ENCODE data around the gene ATP9A. TPM values are rescaled to one million over a fixed set of nuclear protein-coding genes. Genes with fewer than 3 reads are reported as not detected.
A peak's percentile ranks its signal among the peaks of the same experiment; 100 is the strongest.

ATP9A gene
- total and polyA plus RNA-seq, 4 donors = 2.4 to 16.7 (median 9.9) TPM

GRCh38 chr20:51668947-51669346 lies 99.2 kb downstream of the ATP9A start:
- 93% methylated on average over 7 of the region's 7 CpGs for WGBS
- no peak for DNase-seq (ENCODE audit: low spot score)
- H3K27ac ChIP-seq (ENCODE audit: low read depth in 1 of 2, low read length in 2 of 2) = no peak overlapping the region
- H3K9ac ChIP-seq (ENCODE audit: low read depth in 1 of 2, low read length in 2 of 2) = no peak overlapping the region
- no peaks in the 10 kb centered on the region for H3K4me1 ChIP-seq (ENCODE audit: control insufficient read depth in 4 of 4, insufficient read depth in 4 of 4, low read length in 3 of 4)
- peaks cover 0 to 22% (median 5%) of the 10 kb centered on the region in 4 donors for H3K36me3 ChIP-seq (ENCODE audit: control insufficient read depth in 4 of 4, insufficient read depth in 3 of 4, low read depth in 1 of 4, low read length in 3 of 4)
- H3K4me3 ChIP-seq (ENCODE audit: low read depth in 1 of 3, low read length in 3 of 3) = no peak overlapping the region
- H3K27me3 ChIP-seq (ENCODE audit: control insufficient read depth in 4 of 4, insufficient read depth in 4 of 4, low read length in 3 of 4) = no peaks in the 10 kb centered on the region
- no peaks in the 10 kb centered on the region for H3K9me3 ChIP-seq (ENCODE audit: control insufficient read depth in 4 of 4, low read length in 3 of 4)
- TF ChIP-seq, protein P1, sequence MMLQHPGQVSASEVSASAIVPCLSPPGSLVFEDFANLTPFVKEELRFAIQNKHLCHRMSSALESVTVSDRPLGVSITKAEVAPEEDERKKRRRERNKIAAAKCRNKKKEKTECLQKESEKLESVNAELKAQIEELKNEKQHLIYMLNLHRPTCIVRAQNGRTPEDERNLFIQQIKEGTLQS (IDR thresholded peaks at IDR 0.05) = no peak
- TF ChIP-seq YY1 (IDR thresholded peaks at IDR 0.05) (no peak), SP1 (IDR thresholded peaks at IDR 0.05) (no peak), NR2F2 (IDR thresholded peaks at IDR 0.05) (no peak), FOXA1 (IDR thresholded peaks at IDR 0.05) (no peak), RXRA (IDR thresholded peaks at IDR 0.05) (no peak), HNF4G (IDR thresholded peaks at IDR 0.05) (no peak), TAF1 (conservative IDR thresholded peaks at IDR 0.05) (no peak), RAD21 (IDR thresholded peaks at IDR 0.05) (no peak), ZBTB33 (IDR thresholded peaks at IDR 0.05) (no peak), JUND (IDR thresholded peaks at IDR 0.05) (no peak)
- TF ChIP-seq, protein P2, sequence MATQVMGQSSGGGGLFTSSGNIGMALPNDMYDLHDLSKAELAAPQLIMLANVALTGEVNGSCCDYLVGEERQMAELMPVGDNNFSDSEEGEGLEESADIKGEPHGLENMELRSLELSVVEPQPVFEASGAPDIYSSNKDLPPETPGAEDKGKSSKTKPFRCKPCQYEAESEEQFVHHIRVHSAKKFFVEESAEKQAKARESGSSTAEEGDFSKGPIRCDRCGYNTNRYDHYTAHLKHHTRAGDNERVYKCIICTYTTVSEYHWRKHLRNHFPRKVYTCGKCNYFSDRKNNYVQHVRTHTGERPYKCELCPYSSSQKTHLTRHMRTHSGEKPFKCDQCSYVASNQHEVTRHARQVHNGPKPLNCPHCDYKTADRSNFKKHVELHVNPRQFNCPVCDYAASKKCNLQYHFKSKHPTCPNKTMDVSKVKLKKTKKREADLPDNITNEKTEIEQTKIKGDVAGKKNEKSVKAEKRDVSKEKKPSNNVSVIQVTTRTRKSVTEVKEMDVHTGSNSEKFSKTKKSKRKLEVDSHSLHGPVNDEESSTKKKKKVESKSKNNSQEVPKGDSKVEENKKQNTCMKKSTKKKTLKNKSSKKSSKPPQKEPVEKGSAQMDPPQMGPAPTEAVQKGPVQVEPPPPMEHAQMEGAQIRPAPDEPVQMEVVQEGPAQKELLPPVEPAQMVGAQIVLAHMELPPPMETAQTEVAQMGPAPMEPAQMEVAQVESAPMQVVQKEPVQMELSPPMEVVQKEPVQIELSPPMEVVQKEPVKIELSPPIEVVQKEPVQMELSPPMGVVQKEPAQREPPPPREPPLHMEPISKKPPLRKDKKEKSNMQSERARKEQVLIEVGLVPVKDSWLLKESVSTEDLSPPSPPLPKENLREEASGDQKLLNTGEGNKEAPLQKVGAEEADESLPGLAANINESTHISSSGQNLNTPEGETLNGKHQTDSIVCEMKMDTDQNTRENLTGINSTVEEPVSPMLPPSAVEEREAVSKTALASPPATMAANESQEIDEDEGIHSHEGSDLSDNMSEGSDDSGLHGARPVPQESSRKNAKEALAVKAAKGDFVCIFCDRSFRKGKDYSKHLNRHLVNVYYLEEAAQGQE (IDR thresholded peaks at IDR 0.05) = no peak
- TF ChIP-seq, protein P3, sequence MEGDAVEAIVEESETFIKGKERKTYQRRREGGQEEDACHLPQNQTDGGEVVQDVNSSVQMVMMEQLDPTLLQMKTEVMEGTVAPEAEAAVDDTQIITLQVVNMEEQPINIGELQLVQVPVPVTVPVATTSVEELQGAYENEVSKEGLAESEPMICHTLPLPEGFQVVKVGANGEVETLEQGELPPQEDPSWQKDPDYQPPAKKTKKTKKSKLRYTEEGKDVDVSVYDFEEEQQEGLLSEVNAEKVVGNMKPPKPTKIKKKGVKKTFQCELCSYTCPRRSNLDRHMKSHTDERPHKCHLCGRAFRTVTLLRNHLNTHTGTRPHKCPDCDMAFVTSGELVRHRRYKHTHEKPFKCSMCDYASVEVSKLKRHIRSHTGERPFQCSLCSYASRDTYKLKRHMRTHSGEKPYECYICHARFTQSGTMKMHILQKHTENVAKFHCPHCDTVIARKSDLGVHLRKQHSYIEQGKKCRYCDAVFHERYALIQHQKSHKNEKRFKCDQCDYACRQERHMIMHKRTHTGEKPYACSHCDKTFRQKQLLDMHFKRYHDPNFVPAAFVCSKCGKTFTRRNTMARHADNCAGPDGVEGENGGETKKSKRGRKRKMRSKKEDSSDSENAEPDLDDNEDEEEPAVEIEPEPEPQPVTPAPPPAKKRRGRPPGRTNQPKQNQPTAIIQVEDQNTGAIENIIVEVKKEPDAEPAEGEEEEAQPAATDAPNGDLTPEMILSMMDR (IDR thresholded peaks at IDR 0.05; ENCODE audit: low read depth, low read length, missing input control) = no peak

DNA sequence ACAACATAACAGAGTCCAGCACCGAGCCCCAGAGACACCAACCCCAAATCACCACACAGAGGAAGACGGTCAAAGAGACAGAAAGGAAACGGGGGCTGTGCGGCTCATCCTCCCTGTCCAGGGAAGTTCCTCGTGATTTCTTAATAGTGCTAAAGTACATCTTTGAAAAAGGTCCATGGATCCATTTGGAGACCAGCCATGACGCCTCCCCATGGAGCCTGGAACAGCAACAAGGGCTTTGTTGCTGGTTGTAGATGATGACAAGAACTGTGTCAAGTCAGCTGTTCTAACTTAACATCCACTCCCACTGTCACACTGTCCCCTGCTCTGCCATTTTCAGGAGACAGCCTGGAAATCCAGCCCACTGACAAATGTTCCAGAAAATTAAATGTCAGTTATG lies 99.7 kb downstream of the ATP9A start:
- Histone ChIP-seq H3K27me3 (ENCODE audit: control insufficient read depth in 4 of 4, insufficient read depth in 4 of 4, low read length in 3 of 4) (no peaks in the 10 kb centered on the region), H3K27ac (ENCODE audit: low read depth in 1 of 2, low read length in 2 of 2) (no peak overlapping the region), H3K4me1 (ENCODE audit: control insufficient read depth in 4 of 4, insufficient read depth in 4 of 4, low read length in 3 of 4) (no peaks in the 10 kb centered on the region), H3K9me3 (ENCODE audit: control insufficient read depth in 4 of 4, low read length in 3 of 4) (no peaks in the 10 kb centered on the region), H3K4me3 (ENCODE audit: low read depth in 1 of 3, low read length in 3 of 3) (no peak overlapping the region), H3K36me3 (ENCODE audit: control insufficient read depth in 4 of 4, insufficient read depth in 3 of 4, low read depth in 1 of 4, low read length in 3 of 4) (peaks cover 0 to 21% (median 5%) of the 10 kb centered on the region in 4 donors), H3K9ac (ENCODE audit: low read depth in 1 of 2, low read length in 2 of 2) (no peak overlapping the region)
- DNase-seq (ENCODE audit: low spot score) = no peak
- 64% methylated on average over 6 of the region's 6 CpGs for WGBS
- TF ChIP-seq HNF4A (conservative IDR thresholded peaks at IDR 0.05) (peak; percentile 58 to 59), FOXA2 (IDR thresholded peaks at IDR 0.05) (no peak), FOXA1 (IDR thresholded peaks at IDR 0.05) (no peak)

All from liver (tissue), 9 donors.